GM18526 (cell line): ENCODE measurements around the gene KATNAL1.

Experiments
- POLR2A ChIP-seq: IDR thresholded peaks from 3 replicates; pipeline ENCODE4 v1.6.1; 2011; ENCODE audit not compliant: insufficient read length; ENCODE audit errors: extremely low read depth

Gene KATNAL1

DNA sequence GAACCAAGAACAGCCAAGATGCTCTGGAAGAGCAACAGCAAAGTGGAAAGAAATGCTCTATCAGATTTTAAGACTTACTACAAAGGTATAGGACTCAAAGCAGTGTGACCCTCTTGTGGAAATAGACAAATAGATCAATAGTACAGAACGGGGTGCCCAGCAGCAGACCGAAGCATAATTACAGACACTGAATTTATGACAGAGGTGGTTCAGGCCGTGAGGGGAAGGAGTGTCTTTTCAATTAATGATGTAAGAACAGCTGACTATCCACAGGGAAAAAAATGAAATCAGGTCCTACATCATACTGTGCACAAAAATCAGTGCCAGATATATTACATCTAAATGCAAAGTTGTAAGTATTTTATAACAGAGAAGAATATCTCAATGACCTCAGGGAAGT is 95.6 kb downstream of the KATNAL1 start:
- no peak for TF ChIP-seq POLR2A

- TF ChIP-seq POLR2A = no peak
Measured at GRCh38 chr13:30204564-30204963, 102.8 kb downstream of the KATNAL1 start.

GRCh38 chr13:30196025-30196424 is 111.3 kb downstream of the KATNAL1 start:
- no peak for TF ChIP-seq POLR2A

GRCh38 chr13:30194906-30195305 is 112.4 kb downstream of the KATNAL1 start:
- TF ChIP-seq POLR2A = no peak

DNA sequence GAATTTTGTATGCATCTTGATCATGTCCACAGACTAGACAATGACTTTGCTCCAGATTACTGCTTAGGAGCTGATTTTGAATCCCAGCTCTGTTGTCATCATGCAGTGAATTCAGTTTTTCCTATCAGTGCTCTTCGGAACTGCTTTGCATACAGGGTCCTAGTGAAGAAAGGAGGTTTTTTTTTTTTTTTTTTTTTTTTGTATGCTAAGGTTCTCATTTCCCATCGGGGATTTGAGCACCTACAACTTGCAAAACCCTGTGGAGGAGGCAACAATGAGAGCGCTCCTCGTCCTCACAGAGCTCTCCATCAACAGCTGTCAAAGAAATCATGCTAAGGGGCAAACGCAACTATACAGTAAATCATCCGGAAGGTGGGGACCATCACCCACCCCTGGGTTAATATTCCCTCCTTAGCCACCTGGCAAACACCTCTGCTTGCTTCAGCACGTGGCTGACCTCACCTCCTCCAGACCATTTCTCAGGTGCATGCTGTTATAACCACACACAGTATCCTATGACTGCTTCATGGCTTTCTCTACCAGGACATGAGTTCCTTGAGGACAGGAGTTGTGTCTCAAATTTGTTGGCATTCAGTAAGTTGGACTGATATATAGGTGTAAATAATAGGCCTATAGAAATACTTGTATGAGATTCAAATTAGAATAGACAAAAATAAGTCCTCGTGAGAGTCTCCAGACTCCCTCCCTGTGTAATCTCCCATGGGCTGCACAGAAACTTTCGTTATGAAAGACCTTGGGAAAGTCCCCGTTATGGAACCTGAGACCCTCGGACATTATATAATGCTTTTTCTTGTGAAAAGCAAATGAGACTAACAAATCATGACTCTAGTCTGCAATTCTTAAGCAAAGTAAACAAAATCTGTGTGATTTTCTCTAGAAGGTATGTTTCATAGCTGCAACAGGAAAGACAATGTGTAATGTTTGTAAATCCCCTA is 113.8 kb downstream of the KATNAL1 start:
- TF ChIP-seq POLR2A = no peak

DNA sequence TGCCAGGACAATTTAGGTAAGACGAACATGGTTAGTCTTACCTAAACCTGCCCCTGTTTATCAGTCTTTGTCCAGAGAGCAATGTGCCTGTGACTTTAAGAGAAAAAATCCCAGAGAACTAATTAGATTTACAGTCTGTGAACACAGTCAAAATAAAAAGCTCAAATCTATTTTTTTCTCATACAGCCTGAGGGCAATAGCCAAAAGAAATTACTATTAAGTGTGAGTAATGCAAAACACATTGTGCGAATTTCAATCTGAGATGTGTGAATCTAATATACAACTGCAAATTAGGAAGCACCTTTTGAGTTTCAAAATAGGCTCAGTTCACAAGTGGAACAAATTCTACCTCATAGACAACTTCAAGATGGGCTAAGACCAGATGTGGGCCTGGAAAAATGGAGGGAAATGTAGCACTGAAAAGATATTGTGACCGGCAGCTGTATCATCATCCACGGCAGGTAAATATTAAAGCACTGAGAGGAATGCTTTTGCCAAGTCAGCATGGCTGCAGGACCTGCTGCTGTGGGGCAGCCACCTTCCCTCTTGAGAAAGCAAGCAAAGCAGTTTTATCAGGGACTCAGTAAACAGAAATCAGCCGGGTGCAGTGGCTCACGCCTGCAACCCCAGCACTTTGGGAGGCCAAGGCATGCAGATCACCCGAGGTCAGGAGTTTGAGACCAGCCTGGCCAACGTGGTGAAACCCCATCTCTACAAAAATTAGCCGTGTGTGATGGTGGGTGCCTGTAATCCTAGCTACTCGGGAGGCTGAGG is 114.8 kb downstream of the KATNAL1 start:
- TF ChIP-seq POLR2A = no peak

GRCh38 chr13:30191491-30192100 is 115.8 kb downstream of the KATNAL1 start:
- TF ChIP-seq POLR2A = no peak

- no peak for TF ChIP-seq POLR2A
Measured at GRCh38 chr13:30186634-30187415, 120.5 kb downstream of the KATNAL1 start.

DNA sequence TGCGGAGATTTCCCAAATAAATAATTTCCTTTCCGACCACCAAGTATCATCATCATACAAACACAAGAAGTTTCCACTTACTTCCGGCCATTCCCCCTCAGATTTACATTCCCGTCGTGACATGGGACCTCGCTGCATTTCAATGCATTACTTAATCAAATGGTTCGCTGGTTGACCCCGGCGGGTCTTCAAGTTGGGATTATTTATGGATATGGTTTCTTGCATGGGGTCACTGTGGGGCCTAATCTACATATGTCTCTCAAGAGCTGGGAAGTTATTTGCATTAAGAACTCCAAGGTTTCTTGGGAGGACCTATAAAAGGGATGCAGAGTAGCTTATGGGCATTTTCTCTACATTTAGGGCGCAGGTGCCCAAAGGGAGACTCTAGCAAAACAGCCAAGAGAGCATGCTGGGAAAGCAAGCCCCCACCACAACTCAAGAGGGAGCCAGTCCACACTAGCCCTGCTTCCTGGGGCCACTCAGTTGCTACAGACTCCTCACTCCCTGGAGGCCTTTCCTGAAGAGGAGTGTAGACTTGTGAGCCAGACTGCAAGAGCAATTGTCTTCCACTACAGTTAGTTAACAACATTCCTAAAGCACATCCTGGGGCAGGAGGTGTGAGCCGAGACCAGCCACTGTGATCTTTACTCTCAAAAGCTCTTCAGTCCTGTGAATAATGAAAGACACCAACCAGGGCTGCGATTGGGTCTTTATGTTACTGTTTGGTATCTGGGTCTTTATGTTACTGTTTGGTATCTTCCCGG is 125.3 kb downstream of the KATNAL1 start:
- no peak for TF ChIP-seq POLR2A

GRCh38 chr13:30179597-30180276 is 127.6 kb downstream of the KATNAL1 start:
- TF ChIP-seq POLR2A = no peak

- TF ChIP-seq POLR2A = no peak
Measured at GRCh38 chr13:30178976-30179375, 128.4 kb downstream of the KATNAL1 start.

GRCh38 chr13:30175166-30175565 is 132.2 kb downstream of the KATNAL1 start:
- TF ChIP-seq POLR2A = no peak

DNA sequence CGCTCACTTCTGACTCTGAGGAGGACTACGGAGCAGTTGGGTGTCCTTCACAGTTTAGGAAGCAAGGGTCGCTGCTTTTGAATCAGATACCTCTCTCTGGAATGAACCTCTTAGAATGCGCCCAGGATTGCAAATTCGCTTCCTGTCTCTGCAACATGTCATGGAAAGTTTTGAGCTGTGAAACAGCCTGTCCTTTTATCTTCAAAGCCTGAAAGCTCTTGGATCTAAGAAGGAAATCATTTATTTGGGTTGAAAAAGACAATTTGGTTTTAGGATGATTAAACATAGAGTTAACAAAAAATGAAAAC is 134.1 kb downstream of the KATNAL1 start:
- TF ChIP-seq POLR2A = no peak
